T-helper 2 cell (primary cell): ENCODE data around the gene OR6C6.
"Not testable (repeated sequence)": the region's sequence is repeated elsewhere in the genome, so short reads cannot be mapped to it uniquely, and the experiment has no call there.

ENCODE experiments used
- DNase-seq, 5 experiments: peaks; one replicate each; pipeline versions ENCODE4 v3.0.0 to v3.0.0-alpha.2; 2012 to 2022
- total RNA-seq, 2 donors: gene quantifications; one replicate each; lab custom pipeline; 2026; lab: John Stamatoyannopoulos, UW

The OR6C6 gene
- 0 reads per million in 2 donors for total RNA-seq

DNA sequence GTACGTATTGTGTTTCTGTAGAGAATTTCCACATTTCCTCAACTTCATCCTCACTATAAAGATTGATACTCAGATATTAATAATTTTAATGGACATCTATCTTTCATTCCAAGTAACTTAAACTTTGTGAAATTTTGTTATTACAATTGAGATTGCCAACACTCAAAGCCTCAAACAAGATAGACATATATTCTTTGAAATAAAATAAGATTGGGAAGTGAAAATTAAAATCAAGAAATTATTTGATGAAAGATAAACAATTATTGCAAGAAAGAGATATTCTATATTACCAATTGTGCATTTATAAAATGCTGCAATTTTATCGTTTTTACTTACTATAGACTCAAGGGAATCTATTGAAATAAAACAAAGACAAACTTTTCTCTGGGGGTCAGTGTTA is at the start of gene OR6C6:
TSS of gene OR6C6 (minus strand) at position 101 of the 400 bp plus-strand sequence. CDS start 1,337 bp downstream, outside the sequence.
- no peak for DNase-seq

DNA sequence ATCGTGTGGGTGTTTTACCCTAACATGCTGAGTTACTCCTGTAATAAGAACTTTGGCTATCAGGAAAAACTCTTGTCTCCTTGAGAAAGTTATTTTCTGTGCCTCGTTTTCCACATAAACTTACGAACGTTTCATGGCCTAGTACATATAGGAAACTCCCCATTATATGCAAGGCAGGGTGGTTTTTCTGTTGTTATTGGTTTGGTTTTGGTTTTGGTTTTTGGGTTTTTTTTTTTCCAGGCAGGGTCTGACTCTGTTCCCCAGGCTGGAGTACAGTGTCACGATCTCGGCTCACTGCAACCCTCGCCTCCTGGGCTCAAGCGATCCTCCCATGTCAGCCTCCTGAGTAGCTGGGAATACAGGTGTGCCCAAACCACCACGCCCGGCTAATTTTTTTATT is 39.6 kb upstream of the OR6C6 start:
- DNase-seq = no peak

DNA sequence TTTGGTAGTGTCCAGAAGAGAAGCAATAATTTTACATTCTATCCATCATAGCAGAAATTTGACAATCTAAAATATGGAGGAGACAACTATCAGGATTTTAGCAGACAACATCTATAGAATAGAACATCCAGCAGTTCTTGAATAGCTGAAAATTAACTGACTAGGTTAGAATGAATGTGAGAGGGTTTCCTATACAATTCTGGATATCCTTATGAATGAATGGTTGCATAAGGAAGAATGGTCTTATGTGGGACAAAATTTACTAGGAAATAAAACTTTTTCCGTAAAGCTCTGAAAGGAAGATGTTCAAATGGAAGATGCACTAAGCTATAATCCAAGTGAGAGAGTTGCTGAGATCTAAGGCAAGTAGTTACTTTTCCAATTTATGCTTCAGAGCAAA is 34.1 kb upstream of the OR6C6 start, which contains the start of gene OR6C3:
TSS of gene OR6C3 (plus strand) at position 301 of the 400 bp plus-strand sequence. CDS start 955 bp downstream, outside the sequence.
- DNase-seq = no peak

DNA sequence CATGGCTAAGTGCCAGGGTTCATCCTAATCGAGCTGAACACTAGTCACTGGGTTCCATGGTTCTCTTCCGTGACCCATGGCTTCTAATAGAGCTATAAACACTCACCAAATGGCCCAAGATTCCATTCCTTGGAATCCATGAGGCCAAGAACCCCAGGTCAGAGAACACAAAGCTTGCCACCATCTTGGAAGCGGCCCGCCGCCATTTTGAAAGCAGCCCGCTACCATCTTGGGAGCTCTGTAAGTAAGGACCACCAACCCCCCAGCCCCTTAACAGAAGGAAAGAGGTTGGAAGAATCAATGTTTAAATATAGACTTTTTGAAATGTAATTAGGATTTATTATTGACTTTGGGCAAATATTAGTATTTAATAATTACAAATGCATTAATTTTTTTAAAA is 29.4 kb upstream of the OR6C6 start:
- not testable (repeated sequence) for DNase-seq

DNA sequence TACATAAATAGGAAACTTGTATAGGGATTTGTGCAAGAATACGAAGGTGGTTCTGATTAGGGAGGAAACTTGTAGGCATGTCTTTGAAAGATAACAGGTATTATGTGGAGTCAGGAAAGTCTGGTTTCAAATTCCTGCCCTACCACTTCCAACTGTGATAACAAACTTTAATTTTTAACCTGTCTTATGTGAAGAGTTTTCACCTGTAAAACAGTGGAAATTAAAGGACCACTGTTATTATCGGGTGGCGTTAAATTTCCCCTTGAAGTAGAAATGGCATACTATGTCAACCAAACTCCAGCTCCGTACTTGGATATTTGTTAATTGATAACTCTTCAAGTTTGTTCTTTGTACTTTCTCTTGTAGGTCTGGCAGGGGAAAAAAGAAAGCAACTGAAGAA is 23.8 kb upstream of the OR6C6 start:
- no peak for DNase-seq

DNA sequence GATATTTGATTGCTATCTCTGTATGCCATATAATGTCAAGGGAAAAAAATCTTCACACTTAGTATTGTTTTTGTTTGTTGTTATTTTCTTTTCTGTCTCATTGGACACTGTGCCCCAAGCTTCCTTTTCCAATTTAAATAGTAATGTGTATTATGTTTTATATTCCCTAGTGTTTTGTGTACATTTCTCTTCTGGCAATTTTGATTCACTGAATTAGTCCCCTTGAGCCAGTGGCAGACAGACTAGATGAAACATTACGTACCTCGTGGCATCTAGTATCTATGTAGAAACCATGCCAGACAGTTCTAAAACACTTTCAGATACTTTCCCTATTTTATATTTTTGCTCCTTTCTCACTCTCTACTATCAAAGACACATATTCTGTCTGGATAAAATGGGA is 17.7 kb upstream of the OR6C6 start, which contains the start of gene OR6C1:
TSS of gene OR6C1 (plus strand) at position 301 of the 400 bp plus-strand sequence. CDS start 6,257 bp downstream, outside the sequence.
- no peak for DNase-seq

DNA sequence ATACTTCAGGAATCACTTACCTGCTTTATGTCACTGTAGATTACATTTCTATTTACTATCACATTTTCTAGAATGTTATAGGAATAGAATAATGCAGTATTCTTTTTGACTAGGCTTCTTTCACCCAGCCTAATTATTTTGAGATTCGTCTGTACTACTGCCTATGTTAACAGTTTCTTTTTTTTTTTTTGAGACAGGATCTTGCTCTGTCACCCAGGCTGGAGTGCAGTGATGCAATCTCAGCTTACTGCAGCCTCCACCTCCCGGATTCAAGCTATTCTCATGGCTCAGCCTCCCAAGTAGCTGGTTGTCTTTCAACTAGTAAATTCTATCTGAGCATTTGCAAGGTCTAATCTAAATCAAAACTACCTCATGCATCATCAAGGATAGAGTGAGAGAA is 6.4 kb downstream of the OR6C6 start:
- DNase-seq = no peak

DNA sequence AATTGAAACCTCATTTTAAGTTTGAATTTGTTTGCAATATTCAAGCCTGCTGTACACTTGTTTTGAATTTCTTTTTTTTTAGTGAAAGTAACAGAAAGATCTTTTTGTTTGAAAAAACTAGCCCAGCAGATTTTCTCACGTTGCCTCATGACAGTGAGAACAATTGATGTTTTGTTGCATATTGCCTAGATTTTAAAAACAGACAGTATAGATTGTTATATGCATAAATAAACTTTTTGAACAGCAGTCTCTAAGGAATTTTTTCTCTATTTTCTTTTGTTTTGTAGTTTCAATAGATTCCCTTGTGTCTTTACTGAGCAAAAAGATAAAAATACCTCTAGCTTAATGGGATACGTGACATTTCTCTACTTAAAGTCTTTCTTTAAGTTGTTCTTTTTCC is 15.4 kb downstream of the OR6C6 start:
- no peak for DNase-seq

DNA sequence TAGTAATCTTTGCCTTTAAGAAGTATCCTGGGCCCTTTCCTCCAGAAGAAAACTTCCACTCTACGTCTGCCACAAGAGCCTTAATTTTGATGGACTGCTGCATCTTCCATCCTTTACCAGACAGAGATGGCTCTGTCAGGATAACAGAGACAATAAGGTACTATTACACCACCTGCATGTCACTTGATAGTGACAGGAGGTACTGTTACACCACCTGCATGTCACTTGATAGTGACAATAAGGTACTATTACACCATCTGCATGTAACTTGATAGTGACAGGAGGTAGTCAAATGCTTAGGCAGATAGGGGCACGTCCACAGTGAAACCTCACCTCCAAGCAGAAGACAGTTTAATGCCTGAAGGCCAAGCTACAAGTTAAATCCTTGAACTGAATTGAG is 38.1 kb downstream of the OR6C6 start:
- no peak for DNase-seq

DNA sequence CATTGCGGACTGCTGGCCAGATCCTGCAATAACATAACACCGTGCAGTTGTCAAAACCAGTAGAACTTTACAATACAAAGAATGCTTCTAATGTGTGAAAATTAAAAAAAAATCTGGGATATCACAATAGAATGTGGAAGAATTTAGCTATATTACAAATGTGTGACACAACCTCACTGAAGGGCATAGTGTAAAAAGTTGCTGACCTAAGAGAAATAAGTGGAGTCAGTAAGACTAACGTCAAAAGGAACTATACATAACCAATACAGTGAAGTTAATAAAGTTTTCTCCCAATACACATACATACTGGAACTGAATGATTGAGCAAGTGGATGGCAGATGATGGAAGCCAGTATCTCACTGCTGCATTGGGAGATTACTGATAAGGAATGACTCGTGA is 39.5 kb downstream of the OR6C6 start:
- no peak for DNase-seq

DNA sequence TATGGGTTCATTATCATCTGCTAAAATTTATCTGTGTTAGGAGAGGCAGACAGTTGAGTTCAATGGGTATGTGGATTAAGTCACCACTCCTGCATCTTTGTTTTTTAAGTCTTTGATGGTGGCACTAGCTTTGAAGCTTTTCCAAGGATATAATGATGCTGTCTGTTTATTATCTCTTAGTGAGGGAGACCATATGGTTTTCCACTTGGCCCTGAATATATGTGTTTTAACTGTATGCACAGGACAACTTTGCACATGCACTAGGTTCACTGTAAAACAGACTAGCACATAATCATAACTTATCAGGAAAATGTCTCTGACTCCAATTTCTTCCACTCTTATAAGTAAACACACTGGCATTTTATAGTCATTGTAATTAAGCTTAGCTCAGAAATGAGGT is 43.1 kb downstream of the OR6C6 start:
- DNase-seq = no peak

DNA sequence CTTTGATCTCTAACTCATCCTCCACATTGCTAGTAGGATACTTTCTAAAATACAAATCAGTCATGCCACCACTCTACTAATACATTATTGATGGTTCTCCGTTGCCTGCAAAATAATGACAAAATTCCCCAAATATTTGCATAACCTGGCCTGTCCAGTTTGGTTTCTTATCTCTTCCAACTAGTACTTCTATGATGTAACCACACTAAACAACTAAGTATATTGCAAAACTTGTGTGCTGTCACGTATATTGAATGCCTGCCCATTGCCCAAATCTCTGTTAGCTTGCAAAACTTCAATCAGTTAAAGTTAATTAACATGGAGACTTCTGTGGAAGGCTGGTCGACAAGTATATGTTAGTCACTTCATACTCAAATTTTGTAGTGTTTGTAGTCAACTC is 45.4 kb downstream of the OR6C6 start:
- no peak for DNase-seq

DNA sequence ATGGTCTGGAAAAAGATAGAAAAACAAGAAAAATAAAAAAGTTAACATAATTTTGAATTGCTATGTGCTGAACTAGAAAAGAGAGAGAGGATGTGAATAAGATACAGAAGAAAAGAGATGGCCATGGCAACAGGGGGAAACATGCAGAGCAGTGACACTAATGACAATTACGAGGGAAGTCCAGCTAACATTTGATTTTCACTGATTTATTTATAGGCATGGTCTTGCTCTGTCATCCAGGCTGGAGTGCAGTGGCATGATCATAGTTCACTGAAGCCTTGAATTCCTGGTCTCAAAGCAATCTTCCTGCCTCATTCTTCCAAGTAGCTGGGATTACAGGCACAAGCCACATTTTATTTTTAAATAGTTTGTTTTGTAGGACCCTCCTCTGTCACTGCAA is 50.2 kb downstream of the OR6C6 start:
- DNase-seq = no peak

DNA sequence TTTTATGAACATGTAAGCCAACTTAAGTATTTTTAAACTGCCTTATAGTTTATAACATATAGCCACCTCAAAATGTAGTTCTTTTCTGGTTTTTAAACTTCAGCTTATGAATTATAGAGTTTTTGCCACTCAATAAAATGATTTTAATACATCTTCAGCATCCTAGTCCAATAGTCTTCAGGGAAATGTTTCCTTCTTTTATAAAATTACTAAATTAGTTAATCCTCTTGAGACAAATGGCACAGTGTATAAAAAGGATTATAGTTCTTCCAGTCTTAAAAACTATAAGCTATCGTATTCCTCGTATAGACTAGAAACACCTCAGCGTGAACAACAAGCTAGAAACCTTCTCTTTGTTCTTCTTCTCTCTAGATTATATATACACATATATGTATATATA is 52.1 kb downstream of the OR6C6 start, which contains the start of gene OR6C74:
TSS of gene OR6C74 (plus strand) at position 301 of the 400 bp plus-strand sequence. CDS start 2,679 bp downstream, outside the sequence.
- no peak for DNase-seq
